ENCODE results near the gene FAM25A. TPM values are rescaled to one million over a fixed set of nuclear protein-coding genes. Genes with fewer than 3 reads are reported as not detected.

FAM25A gene
- total RNA-seq, 4 donors from 2014 or later: not detected

GRCh38 chr10:87058171-87058570, 38.1 kb downstream of the FAM25A start:
- TF ChIP-seq, protein P1, sequence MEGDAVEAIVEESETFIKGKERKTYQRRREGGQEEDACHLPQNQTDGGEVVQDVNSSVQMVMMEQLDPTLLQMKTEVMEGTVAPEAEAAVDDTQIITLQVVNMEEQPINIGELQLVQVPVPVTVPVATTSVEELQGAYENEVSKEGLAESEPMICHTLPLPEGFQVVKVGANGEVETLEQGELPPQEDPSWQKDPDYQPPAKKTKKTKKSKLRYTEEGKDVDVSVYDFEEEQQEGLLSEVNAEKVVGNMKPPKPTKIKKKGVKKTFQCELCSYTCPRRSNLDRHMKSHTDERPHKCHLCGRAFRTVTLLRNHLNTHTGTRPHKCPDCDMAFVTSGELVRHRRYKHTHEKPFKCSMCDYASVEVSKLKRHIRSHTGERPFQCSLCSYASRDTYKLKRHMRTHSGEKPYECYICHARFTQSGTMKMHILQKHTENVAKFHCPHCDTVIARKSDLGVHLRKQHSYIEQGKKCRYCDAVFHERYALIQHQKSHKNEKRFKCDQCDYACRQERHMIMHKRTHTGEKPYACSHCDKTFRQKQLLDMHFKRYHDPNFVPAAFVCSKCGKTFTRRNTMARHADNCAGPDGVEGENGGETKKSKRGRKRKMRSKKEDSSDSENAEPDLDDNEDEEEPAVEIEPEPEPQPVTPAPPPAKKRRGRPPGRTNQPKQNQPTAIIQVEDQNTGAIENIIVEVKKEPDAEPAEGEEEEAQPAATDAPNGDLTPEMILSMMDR (IDR thresholded peaks at IDR 0.05; ENCODE audit: low read depth): no peak

GRCh38 chr10:87059401-87059800, 39.3 kb downstream of the FAM25A start:
- TF ChIP-seq, protein P1 (IDR thresholded peaks at IDR 0.05; ENCODE audit: low read depth): no peak

DNA sequence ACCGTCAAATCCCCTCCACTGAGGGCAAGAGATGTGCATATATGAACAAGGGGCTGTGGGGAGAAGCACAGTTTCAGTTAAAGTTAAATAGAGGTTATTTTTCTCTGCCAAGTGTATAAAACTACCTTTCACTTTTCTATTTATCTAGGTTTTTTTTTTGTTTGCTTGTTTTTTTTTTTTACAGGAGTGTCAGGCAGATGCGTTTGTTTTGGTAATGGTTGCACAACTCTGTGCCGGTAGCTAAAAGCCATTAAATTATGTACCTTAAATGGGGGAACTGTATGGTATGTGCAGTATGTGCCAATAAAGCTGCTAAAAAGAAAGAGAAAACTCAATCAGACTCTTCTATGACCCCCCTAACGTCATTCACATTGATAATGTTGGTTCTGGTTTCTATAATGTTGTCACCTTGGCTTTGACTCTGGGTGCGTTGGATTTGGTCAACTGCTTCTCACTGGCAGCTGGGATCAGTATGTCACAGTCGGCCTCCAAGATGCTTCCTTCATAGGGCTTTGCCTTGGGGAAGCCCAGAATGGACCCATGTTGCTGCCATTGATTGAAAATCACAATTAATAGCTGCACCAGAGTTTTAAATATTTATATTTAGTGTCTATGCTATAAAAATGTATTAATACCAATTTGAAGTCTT, 40.3 kb downstream of the FAM25A start:
- TF ChIP-seq, protein P1 (IDR thresholded peaks at IDR 0.05; ENCODE audit: low read depth): no peak

DNA sequence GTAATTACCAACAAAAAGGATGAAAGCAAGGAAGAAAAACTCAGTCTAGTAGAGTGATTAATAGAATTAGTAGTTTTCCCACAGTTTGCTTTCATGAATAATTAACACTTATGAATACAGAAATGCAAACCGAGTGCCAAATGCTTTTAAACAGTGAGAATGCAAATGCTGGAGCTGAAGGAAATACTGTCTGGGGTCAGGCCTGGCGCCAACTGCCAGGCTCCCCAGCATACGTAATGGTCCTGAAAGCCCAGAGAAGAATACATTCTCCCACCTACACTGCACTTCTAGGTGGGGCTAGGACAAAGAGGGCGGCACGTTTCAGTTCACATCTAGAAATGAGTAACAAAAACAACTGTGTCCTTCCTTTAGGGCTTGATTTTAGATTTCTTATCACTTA, 44.6 kb downstream of the FAM25A start:
- TF ChIP-seq, protein P1 (IDR thresholded peaks at IDR 0.05; ENCODE audit: low read depth): no peak

DNA sequence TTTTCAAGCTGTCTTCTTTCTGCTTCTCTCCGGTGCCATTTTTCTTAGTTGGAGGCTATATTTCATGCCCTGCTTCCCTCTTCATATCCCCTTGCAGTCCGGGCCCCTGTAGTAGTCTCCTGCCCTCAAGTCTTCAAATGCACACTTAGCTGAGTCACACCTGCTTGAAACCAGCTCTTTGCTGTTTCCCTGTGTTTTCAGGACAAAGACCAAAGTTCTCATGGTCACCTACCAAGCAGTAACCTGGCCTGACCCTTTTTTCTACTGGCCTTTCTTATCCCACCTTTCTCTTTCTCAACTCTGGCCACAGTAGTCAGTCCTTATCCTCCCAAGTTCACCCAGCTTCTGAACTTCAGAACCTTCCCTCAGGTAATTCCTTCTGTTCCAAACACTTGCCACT, 46.1 kb downstream of the FAM25A start:
- TF ChIP-seq, protein P1 (IDR thresholded peaks at IDR 0.05; ENCODE audit: low read depth): no peak

GRCh38 chr10:87066865-87067264, 46.8 kb downstream of the FAM25A start:
- TF ChIP-seq, protein P1 (IDR thresholded peaks at IDR 0.05; ENCODE audit: low read depth): no peak

- TF ChIP-seq, protein P1 (IDR thresholded peaks at IDR 0.05; ENCODE audit: low read depth): no peak
Measured at GRCh38 chr10:87068281-87068680, 48.2 kb downstream of the FAM25A start.

Measured in subcutaneous adipose tissue (tissue), 4 donors.